Measurements from ENCODE around the gene CHST11. TPM values are rescaled to one million over a fixed set of nuclear protein-coding genes. Genes with fewer than 3 reads are reported as not detected.

The CHST11 gene
- total RNA-seq, 1 experiment from 2014 or later: 6.7 TPM

DNA sequence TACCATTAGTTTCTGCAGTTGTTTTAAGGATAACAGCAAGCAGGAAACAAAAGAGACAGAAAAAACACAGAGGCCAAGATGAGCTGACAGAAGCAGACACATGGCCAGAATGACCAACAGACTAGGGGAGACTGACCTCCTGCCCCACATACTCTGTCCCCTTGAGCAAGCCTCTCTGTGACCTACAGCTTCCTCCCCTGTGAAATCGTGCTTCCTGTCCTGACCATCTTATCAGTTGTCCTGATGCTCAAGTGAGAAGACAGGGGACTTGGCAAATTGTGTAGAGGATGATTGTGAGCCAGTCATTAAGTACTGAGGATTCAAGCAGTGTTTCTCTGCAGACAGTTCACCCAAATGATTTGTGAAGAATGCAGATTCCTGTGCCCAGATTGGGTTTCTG, 272.3 kb downstream of the CHST11 start:
- H2BK15ac ChIP-seq (ENCODE audit: low read depth, low read length): no peak overlapping the region
- no CpG with 5 or more reads among the region's 1 CpG for WGBS (ENCODE audit: extremely low coverage, insufficient read length, low lambda C conversion rate)
- no peak overlapping the region for H3K4me2 ChIP-seq (ENCODE audit: insufficient read depth, insufficient read length, low read length)

More for the DNA sequence above, 272.3 kb downstream of the CHST11 start:
- no peak overlapping the region for H3K9ac ChIP-seq (ENCODE audit: extremely low read depth, insufficient read length, low read length)
- H3K4me1 ChIP-seq (ENCODE audit: insufficient read depth, low read length): no peaks in the 10 kb centered on the region
- H3K4ac ChIP-seq (ENCODE audit: low read depth, low read length): no peak overlapping the region
- Mint-ChIP-seq H3K4me3 (no peak overlapping the region), H3K9me3 (no peaks in the 10 kb centered on the region), H3K36me3 (ENCODE audit: insufficient read depth in 1 of 3, low read depth in 3 of 3) (no peaks in the 10 kb centered on the region), H3K27ac (no peak overlapping the region), H3K27me3 (ENCODE audit: low read depth) (no peaks in the 10 kb centered on the region; the same call in 1 of the 2 replicates), H3K4me1 (peaks cover 3 to 6% of the 10 kb centered on the region in 2 experiments; a peak in 3 of 4 replicates)
- H4K20me1 ChIP-seq (ENCODE audit: control insufficient read depth, insufficient read depth, insufficient read length): peaks cover 3% of the 10 kb centered on the region
- H3K79me1 ChIP-seq (ENCODE audit: insufficient read depth, low read depth, low read length, poor library complexity, severe bottlenecking): no peaks in the 10 kb centered on the region
- no peak overlapping the region for H3K56ac ChIP-seq (ENCODE audit: insufficient read length, low read depth, low read length)
- no peaks in the 10 kb centered on the region for H3K9me3 ChIP-seq (ENCODE audit: control insufficient read depth, low read depth, low read length)
- H4K91ac ChIP-seq (ENCODE audit: insufficient read length, low read depth, low read length): no peak overlapping the region
- H3K23ac ChIP-seq (ENCODE audit: insufficient read length, low read depth, low read length): no peak overlapping the region
- no peak for DNase-seq
- H2BK12ac ChIP-seq (ENCODE audit: insufficient read length, low read depth, low read length): no peak overlapping the region
- TF ChIP-seq CTCF (conservative IDR thresholded peaks at IDR 0.05): no peak
- no peak overlapping the region for H2BK20ac ChIP-seq (ENCODE audit: low read depth, low read length, poor library complexity, severe bottlenecking)
- no peak overlapping the region for H3K14ac ChIP-seq (ENCODE audit: insufficient read depth, low read length)
- H3T11ph ChIP-seq (ENCODE audit: low read length): no peak overlapping the region
- no peak overlapping the region for H2BK120ac ChIP-seq (ENCODE audit: low read depth, low read length, poor library complexity, severe bottlenecking)
- no peak overlapping the region for H2AK5ac ChIP-seq (ENCODE audit: insufficient read length, low read length)
- H4K5ac ChIP-seq (ENCODE audit: insufficient read length, low read depth, low read length): no peak overlapping the region
- no peak overlapping the region for H4K8ac ChIP-seq (replicated peaks; ENCODE audit: insufficient read length, low read depth, low read length)
- H2BK5ac ChIP-seq (ENCODE audit: insufficient read length, low read length): no peak overlapping the region
- H3K18ac ChIP-seq (ENCODE audit: insufficient read length, low read depth, low read length): no peak overlapping the region
- no peak overlapping the region for H3K27ac ChIP-seq (ENCODE audit: insufficient read length, low read depth, low read length)
- no peak overlapping the region for H2AFZ ChIP-seq (ENCODE audit: low read length)
- H3K79me2 ChIP-seq (ENCODE audit: insufficient read depth, low read length): no peaks in the 10 kb centered on the region
- H3K27me3 ChIP-seq (ENCODE audit: insufficient read depth, low read length): no peaks in the 10 kb centered on the region
- H3K23me2 ChIP-seq (ENCODE audit: insufficient read length, low read depth, low read length, poor library complexity, severe bottlenecking): no peaks in the 10 kb centered on the region
